ENCODE data around the gene ERFL. TPM values are rescaled to one million over a fixed set of nuclear protein-coding genes. Genes with fewer than 3 reads are reported as not detected.

The ERFL gene
- total and polyA plus RNA-seq, 12 donors, result 0.10 TPM; not detected in 11

GRCh38 chr19:41951686-41952172, 23.5 kb upstream of the ERFL start:
- H3K27me3 ChIP-seq, result no peaks in the 10 kb centered on the region
- no peaks in the 10 kb centered on the region for H3K9me3 ChIP-seq (replicated peaks in 1 of 3)
- H3K4me3 ChIP-seq, result no peak overlapping the region
- 1 to 5% (median 4%) methylated on average over 8 to 12 of the region's 12 CpGs for WGBS, 4 donors
- peaks cover 0 to 3% of the 10 kb centered on the region in 2 donors for H3K36me3 ChIP-seq (replicated peaks in 1 of 2)
- intact Hi-C loops (cut with DNase I), result loop anchor here in 1 of 2 donors (10.0 kb wide), 1 partner anchor 77 kb away; the partner anchor contains the start of gene CD79A
- TF ChIP-seq CTCF (IDR thresholded peaks at IDR 0.05) (peak; percentile 84 to 98 (median 89)), POLR2A (IDR thresholded peaks at IDR 0.05) (no peak)
- DNase-seq, result peak; percentile 68 to 87 (median 72)
- no peaks in the 10 kb centered on the region for H3K4me1 ChIP-seq (replicated peaks in 1 of 2)
- no peak overlapping the region for H3K27ac ChIP-seq

- Histone ChIP-seq H3K4me1 (replicated peaks in 1 of 2) (no peaks in the 10 kb centered on the region), H3K9me3 (replicated peaks in 1 of 3) (no peaks in the 10 kb centered on the region), H3K4me3 (no peak overlapping the region), H3K27ac (no peak overlapping the region), H3K36me3 (replicated peaks in 1 of 2) (no peaks in the 10 kb centered on the region), H3K27me3 (no peaks in the 10 kb centered on the region)
- TF ChIP-seq CTCF (IDR thresholded peaks at IDR 0.05) (no peak), POLR2A (IDR thresholded peaks at IDR 0.05) (no peak)
- 78 to 90% (median 88%) methylated on average over 3 of the region's 3 CpGs for WGBS, 4 donors
- intact Hi-C loops (cut with DNase I), result loop anchor here in 1 of 2 donors (5.0 kb wide), 1 partner anchor 70 kb away; the partner anchor contains the start of gene CD79A
- DNase-seq, result no peak
These were observed 18.8 kb upstream of the ERFL start for GRCh38 chr19:41947091-41947490.

GRCh38 chr19:41945135-41945766, 17.0 kb upstream of the ERFL start:
- H3K4me3 ChIP-seq, result no peak overlapping the region
- H3K9me3 ChIP-seq (replicated peaks in 1 of 3), result no peaks in the 10 kb centered on the region
- peak in 4 of 7 donors; percentile 27 to 59 (median 32) for DNase-seq
- H3K27ac ChIP-seq, result no peak overlapping the region
- no peaks in the 10 kb centered on the region for H3K36me3 ChIP-seq (replicated peaks in 1 of 2)
- H3K27me3 ChIP-seq, result peaks cover 16% of the 10 kb centered on the region
- intact Hi-C loops (cut with DNase I), result loop anchor here in 1 of 2 donors (5.0 kb wide), 1 partner anchor 68 kb away; the partner anchor contains the start of gene CD79A
- peaks cover 6 to 8% of the 10 kb centered on the region in 2 donors for H3K4me1 ChIP-seq (replicated peaks in 1 of 2)
- TF ChIP-seq CTCF (IDR thresholded peaks at IDR 0.05) (no peak), POLR2A (IDR thresholded peaks at IDR 0.05) (no peak)
- WGBS, 4 donors, result 65 to 89% (median 82%) methylated on average over 5 to 8 of the region's 8 CpGs

- Histone ChIP-seq H3K4me3 (no peak overlapping the region), H3K4me1 (replicated peaks in 1 of 2) (peaks cover 10 to 11% of the 10 kb centered on the region in 2 donors), H3K36me3 (replicated peaks in 1 of 2) (no peaks in the 10 kb centered on the region), H3K27me3 (peaks cover 23% of the 10 kb centered on the region), H3K27ac (no peak overlapping the region), H3K9me3 (replicated peaks in 1 of 3) (no peaks in the 10 kb centered on the region)
- WGBS, 4 donors, result 62 to 80% (median 76%) methylated on average over 2 of the region's 2 CpGs
- no peak for TF ChIP-seq CTCF (IDR thresholded peaks at IDR 0.05)
- TF ChIP-seq POLR2A (IDR thresholded peaks at IDR 0.05), result no peak
- DNase-seq, result no peak
- intact Hi-C loops (cut with DNase I), result no loop called here
These were observed 16.1 kb upstream of the ERFL start for GRCh38 chr19:41944336-41944735.

Measured in adrenal gland (tissue), 12 donors.